ENCODE measurements around the gene STAC2. TPM values are rescaled to one million over a fixed set of nuclear protein-coding genes. Genes with fewer than 3 reads are reported as not detected.

The STAC2 gene
- total and polyA plus RNA-seq, 9 of the 15 experiments (the other 6 are each of a cell fraction or from before 2014, with no cell fraction given): not detected

DNA sequence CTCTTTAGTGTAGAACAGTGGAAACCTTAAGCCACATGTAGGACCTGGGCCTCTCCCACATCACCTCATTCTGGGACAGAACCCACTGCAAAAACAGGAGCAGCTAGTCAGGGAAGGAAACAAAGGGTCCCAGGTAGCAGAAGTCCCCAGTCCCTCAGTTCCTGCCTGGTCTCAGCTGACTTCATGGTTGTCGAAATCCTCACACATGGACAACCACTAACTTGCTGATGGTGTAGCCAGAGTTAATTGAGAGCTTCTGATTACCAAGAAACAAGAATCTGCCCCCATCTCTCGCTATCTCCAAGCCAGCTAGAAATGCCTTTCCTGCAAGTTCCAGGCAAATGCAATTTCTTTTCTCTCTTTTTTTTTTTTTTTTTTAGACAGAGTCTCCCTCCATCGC is 56.2 kb downstream of the STAC2 start:
- H3K27ac ChIP-seq (ENCODE audit: extremely low read depth, low read depth, low read length): no peak overlapping the region
- in situ Hi-C loops (cut with MboI): no loop called here
- intact Hi-C loops (cut with micrococcal nuclease): no loop called here
- H3K4me3 ChIP-seq: no peak overlapping the region
- 8% methylated on average over 3 of the region's 3 CpGs for WGBS (ENCODE audit: insufficient coverage, low coverage, missing lambda C conversion rate)
- no peaks in the 10 kb centered on the region for H3K9me3 ChIP-seq (replicated peaks; ENCODE audit: control insufficient read depth, insufficient read depth, low read depth, low read length)
- ATAC-seq: no peak
- H3K9ac ChIP-seq (ENCODE audit: insufficient read depth in 1 of 2, low read depth in 2 of 2, low read length in 2 of 2): no peak overlapping the region
- H3K4me2 ChIP-seq (ENCODE audit: insufficient read depth, low read length): no peak overlapping the region
- H3K4me1 ChIP-seq (replicated peaks in 1 of 2; ENCODE audit: control insufficient read depth in 2 of 2, insufficient read depth in 2 of 2, low read length in 2 of 2): peaks cover 5 to 26% of the 10 kb centered on the region in 2 experiments; a peak in 3 of 5 replicates
- ChIA-PET POLR2A (interaction anchor here (0.7 to 1.1 kb wide), 3 partner anchors 46 to 419 kb away, joined by 3 to 5 read pairs (median 3); no protein-coding TSS in a partner anchor), CTCF (ENCODE audit: low intra/inter-chr PET ratio) (no interaction called here)
- FAIRE-seq: no peak
- H3K36me3 ChIP-seq (ENCODE audit: control insufficient read depth, insufficient read depth, low read length): no peaks in the 10 kb centered on the region
- BruUV-seq (replicated peaks): no TSS peak
- TF ChIP-seq EWSR1 (IDR thresholded peaks at IDR 0.05; ENCODE audit: borderline replicate concordance, low read depth, partially characterized antibody) (no peak), BRD9 (IDR thresholded peaks at IDR 0.05; ENCODE audit: low read depth, partially characterized antibody) (no peak), ZNF764 (CRISPR knock-in tag; IDR thresholded peaks at IDR 0.05; ENCODE audit: low read depth) (no peak), XRCC5 (IDR thresholded peaks at IDR 0.05; ENCODE audit: low read depth, low read length) (no peak), POLR2A (conservative IDR thresholded peaks at IDR 0.05) (no peak)
- H3K79me2 ChIP-seq (ENCODE audit: control insufficient read depth, insufficient read depth, low read length): no peaks in the 10 kb centered on the region
- H3K27me3 ChIP-seq (ENCODE audit: control insufficient read depth in 2 of 2, insufficient read depth in 2 of 2, low read length in 2 of 2): no peaks in the 10 kb centered on the region
- no peak overlapping the region for H2AFZ ChIP-seq (ENCODE audit: low read depth, low read length)
- peaks cover 3% of the 10 kb centered on the region for H4K20me1 ChIP-seq (replicated peaks; ENCODE audit: control insufficient read depth, insufficient read depth, low read length)
- no peak for DNase-seq (ENCODE audit: extremely low read depth in 1 of 4, low spot score in 3 of 4)
- H3K9me1 ChIP-seq (ENCODE audit: control insufficient read depth, insufficient read depth, low read length): no peaks in the 10 kb centered on the region

- no peak overlapping the region for H3K27ac ChIP-seq (ENCODE audit: extremely low read depth, low read depth, low read length)
- no peak overlapping the region for H3K4me2 ChIP-seq (ENCODE audit: insufficient read depth, low read length)
- no peaks in the 10 kb centered on the region for H3K9me1 ChIP-seq (ENCODE audit: control insufficient read depth, insufficient read depth, low read length)
- no peak for ATAC-seq
- WGBS (ENCODE audit: insufficient coverage, low coverage, missing lambda C conversion rate): 82% methylated on average over 11 of the region's 14 CpGs
- H3K9me3 ChIP-seq (replicated peaks; ENCODE audit: control insufficient read depth, insufficient read depth, low read depth, low read length): no peaks in the 10 kb centered on the region
- TF ChIP-seq CEBPZ (IDR thresholded peaks at IDR 0.05; ENCODE audit: borderline replicate concordance, low read depth, low read length) (no peak), HDAC1 (IDR thresholded peaks at IDR 0.05) (no peak), SRSF7 (optimal IDR thresholded peaks at IDR 0.05; ENCODE audit: low read depth, low read length) (no peak)
- no peak overlapping the region for H3K9ac ChIP-seq (ENCODE audit: insufficient read depth in 1 of 2, low read depth in 2 of 2, low read length in 2 of 2)
- no peaks in the 10 kb centered on the region for H3K79me2 ChIP-seq (ENCODE audit: control insufficient read depth, insufficient read depth, low read length)
- no TSS peak for BruUV-seq (replicated peaks)
- in situ Hi-C loops (cut with MboI) (no loop called here), intact Hi-C loops (cut with micrococcal nuclease) (no loop called here)
- no peaks in the 10 kb centered on the region for H3K27me3 ChIP-seq (ENCODE audit: control insufficient read depth in 2 of 2, insufficient read depth in 2 of 2, low read length in 2 of 2)
- ChIA-PET POLR2A (interaction anchor here (0.7 to 1.4 kb wide), 5 partner anchors 9 to 418 kb away, joined by 3 to 5 read pairs (median 3); no protein-coding TSS in a partner anchor), CTCF (ENCODE audit: low intra/inter-chr PET ratio) (no interaction called here)
- no peaks in the 10 kb centered on the region for H3K36me3 ChIP-seq (ENCODE audit: control insufficient read depth, insufficient read depth, low read length)
- H2AFZ ChIP-seq (ENCODE audit: low read depth, low read length): no peak overlapping the region
- no peak for FAIRE-seq
- no peak overlapping the region for H3K4me3 ChIP-seq
- H4K20me1 ChIP-seq (replicated peaks; ENCODE audit: control insufficient read depth, insufficient read depth, low read length): no peaks in the 10 kb centered on the region
- H3K4me1 ChIP-seq (replicated peaks in 1 of 2; ENCODE audit: control insufficient read depth in 2 of 2, insufficient read depth in 2 of 2, low read length in 2 of 2): peaks cover 5 to 23% of the 10 kb centered on the region in 2 experiments; a peak in 3 of 5 replicates
- DNase-seq (ENCODE audit: extremely low read depth in 1 of 4, low spot score in 3 of 4): no peak
These were observed 56.6 kb downstream of the STAC2 start for GRCh38 chr17:39169101-39169500.

Data from K562 (cell line).